ENCODE results near the gene IKZF2.

The IKZF2 gene

DNA sequence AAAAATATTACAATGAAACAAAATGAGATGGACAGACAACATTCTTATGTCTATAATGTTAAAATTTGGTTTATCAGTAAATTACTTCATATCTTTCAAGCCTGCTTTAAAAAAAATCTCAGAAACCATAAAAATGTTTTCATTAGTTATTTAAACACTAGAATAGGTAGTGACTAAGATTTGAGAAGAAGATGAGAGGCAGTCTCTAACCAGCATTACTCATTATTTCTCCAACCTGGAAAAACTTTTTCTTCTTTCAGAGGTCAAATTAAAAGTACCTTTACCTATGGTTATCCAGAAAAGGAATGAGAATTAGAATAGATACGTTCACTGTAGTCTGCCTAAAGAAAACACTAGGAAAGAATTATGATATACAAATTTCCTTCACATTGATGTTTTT lies 50.3 kb downstream of the IKZF2 start:
- Histone ChIP-seq H3K27me3 (ENCODE audit: insufficient read depth, low read depth) (no peaks in the 10 kb centered on the region), H3K79me2 (ENCODE audit: insufficient read depth, low read depth) (no peaks in the 10 kb centered on the region), H4K20me1 (ENCODE audit: insufficient read depth) (no peaks in the 10 kb centered on the region), H3K9ac (no peak overlapping the region), H3K4me1 (ENCODE audit: low read depth, poor library complexity, severe bottlenecking) (peaks cover 8% of the 10 kb centered on the region), H3K4me3 (IDR thresholded peaks at IDR 0.05; ENCODE audit: insufficient read depth, low read depth, low read length) (no peak overlapping the region), H3K4me2 (no peak overlapping the region), H2AFZ (ENCODE audit: low read depth) (no peak overlapping the region), H3K36me3 (ENCODE audit: insufficient read depth) (no peaks in the 10 kb centered on the region), H3K27ac (no peak overlapping the region)
- TF ChIP-seq, protein P1, sequence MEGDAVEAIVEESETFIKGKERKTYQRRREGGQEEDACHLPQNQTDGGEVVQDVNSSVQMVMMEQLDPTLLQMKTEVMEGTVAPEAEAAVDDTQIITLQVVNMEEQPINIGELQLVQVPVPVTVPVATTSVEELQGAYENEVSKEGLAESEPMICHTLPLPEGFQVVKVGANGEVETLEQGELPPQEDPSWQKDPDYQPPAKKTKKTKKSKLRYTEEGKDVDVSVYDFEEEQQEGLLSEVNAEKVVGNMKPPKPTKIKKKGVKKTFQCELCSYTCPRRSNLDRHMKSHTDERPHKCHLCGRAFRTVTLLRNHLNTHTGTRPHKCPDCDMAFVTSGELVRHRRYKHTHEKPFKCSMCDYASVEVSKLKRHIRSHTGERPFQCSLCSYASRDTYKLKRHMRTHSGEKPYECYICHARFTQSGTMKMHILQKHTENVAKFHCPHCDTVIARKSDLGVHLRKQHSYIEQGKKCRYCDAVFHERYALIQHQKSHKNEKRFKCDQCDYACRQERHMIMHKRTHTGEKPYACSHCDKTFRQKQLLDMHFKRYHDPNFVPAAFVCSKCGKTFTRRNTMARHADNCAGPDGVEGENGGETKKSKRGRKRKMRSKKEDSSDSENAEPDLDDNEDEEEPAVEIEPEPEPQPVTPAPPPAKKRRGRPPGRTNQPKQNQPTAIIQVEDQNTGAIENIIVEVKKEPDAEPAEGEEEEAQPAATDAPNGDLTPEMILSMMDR (conservative IDR thresholded peaks at IDR 0.05; ENCODE audit: low read depth, low read length), result no peak

DNA sequence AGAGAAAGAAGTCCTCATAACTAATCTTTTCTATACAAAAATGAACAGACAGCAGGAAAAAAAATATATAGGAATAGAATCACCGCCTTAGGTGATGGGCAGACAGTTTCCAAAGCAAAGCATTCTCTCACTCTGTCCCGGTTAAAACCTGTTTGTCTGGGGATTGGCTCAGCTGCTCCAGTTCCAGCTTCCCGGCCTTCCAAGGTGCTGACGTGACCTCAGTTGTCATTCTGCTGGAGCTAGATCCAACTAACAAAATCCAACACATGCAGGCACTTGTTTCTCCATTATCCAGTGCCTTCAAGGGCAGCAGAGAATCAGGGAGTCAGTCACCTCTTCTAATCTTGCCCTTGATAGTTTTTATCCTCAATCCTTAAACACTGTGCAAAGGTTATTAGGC lies 52.8 kb downstream of the IKZF2 start:
- Histone ChIP-seq H3K27me3 (ENCODE audit: insufficient read depth, low read depth) (no peaks in the 10 kb centered on the region), H3K36me3 (ENCODE audit: insufficient read depth) (no peaks in the 10 kb centered on the region), H3K4me1 (ENCODE audit: low read depth, poor library complexity, severe bottlenecking) (no peaks in the 10 kb centered on the region), H3K9ac (no peak overlapping the region), H4K20me1 (ENCODE audit: insufficient read depth) (no peaks in the 10 kb centered on the region), H3K79me2 (ENCODE audit: insufficient read depth, low read depth) (no peaks in the 10 kb centered on the region), H3K4me2 (no peak overlapping the region), H3K4me3 (IDR thresholded peaks at IDR 0.05; ENCODE audit: insufficient read depth, low read depth, low read length) (no peak overlapping the region), H3K27ac (no peak overlapping the region), H2AFZ (ENCODE audit: low read depth) (no peak overlapping the region)
- TF ChIP-seq, protein P1 (conservative IDR thresholded peaks at IDR 0.05; ENCODE audit: low read depth, low read length), result no peak

DNA sequence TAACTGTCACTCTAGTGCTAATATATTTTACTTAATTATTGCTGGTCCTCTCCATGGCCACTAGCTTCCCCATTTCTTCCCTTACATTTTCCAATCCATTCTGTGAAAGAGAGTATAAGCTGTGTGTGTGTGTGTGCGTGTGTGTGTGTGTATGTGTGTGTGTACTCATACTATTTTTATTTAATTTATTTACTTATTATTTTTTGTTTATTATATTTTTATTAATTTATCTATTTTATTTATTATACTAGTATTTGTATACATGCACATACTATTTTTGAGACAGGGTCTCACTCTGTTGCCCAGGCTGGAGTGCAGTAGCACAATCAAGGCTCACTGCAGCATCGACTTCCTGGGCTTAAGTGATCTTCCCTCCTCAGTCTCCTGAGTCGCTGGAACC lies 59.6 kb downstream of the IKZF2 start:
- H3K36me3 ChIP-seq (ENCODE audit: insufficient read depth), result no peaks in the 10 kb centered on the region
- H4K20me1 ChIP-seq (ENCODE audit: insufficient read depth), result no peaks in the 10 kb centered on the region
- H2AFZ ChIP-seq (ENCODE audit: low read depth), result no peak overlapping the region
- no peaks in the 10 kb centered on the region for H3K4me1 ChIP-seq (ENCODE audit: low read depth, poor library complexity, severe bottlenecking)
- no peak overlapping the region for H3K4me2 ChIP-seq
- no peak overlapping the region for H3K9ac ChIP-seq
- H3K4me3 ChIP-seq (IDR thresholded peaks at IDR 0.05; ENCODE audit: insufficient read depth, low read depth, low read length), result no peak overlapping the region
- no peaks in the 10 kb centered on the region for H3K79me2 ChIP-seq (ENCODE audit: insufficient read depth, low read depth)
- TF ChIP-seq, protein P1 (conservative IDR thresholded peaks at IDR 0.05; ENCODE audit: low read depth, low read length), result no peak
- H3K27ac ChIP-seq, result no peak overlapping the region
- no peaks in the 10 kb centered on the region for H3K27me3 ChIP-seq (ENCODE audit: insufficient read depth, low read depth)

DNA sequence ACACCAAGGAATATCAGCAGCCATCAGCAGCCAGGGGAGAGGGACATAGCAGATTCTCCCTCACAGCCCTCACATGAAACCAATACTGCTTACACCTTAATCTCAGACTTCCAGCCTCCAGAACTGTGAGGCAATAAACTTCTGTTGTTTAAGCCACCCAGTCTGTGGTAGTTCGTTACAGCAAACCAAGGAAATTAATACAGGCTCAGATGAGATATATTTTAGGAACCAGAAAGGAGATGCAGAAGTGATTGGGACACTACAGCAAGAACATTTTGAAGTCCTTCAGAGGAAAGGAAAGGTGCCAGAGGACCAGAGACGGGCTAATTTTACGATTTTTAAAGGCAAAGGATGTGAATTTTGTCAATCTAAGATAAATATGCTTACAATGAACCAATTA lies 60.6 kb downstream of the IKZF2 start:
- Histone ChIP-seq H3K27ac (no peak overlapping the region), H2AFZ (ENCODE audit: low read depth) (no peak overlapping the region), H3K4me2 (no peak overlapping the region)

More for the DNA sequence above, 60.6 kb downstream of the IKZF2 start:
- Histone ChIP-seq H4K20me1 (ENCODE audit: insufficient read depth) (no peaks in the 10 kb centered on the region), H3K27me3 (ENCODE audit: insufficient read depth, low read depth) (no peaks in the 10 kb centered on the region), H3K4me1 (ENCODE audit: low read depth, poor library complexity, severe bottlenecking) (no peaks in the 10 kb centered on the region), H3K4me3 (IDR thresholded peaks at IDR 0.05; ENCODE audit: insufficient read depth, low read depth, low read length) (no peak overlapping the region), H3K36me3 (ENCODE audit: insufficient read depth) (no peaks in the 10 kb centered on the region), H3K9ac (no peak overlapping the region), H3K79me2 (ENCODE audit: insufficient read depth, low read depth) (no peaks in the 10 kb centered on the region)
- TF ChIP-seq, protein P1 (conservative IDR thresholded peaks at IDR 0.05; ENCODE audit: low read depth, low read length), result no peak
